Testis (tissue), 3 donors: ENCODE data around the gene BGN. TPM values are rescaled to one million over a fixed set of nuclear protein-coding genes. Genes with fewer than 3 reads are reported as not detected.

ENCODE experiments used
- DNase-seq: peaks from one replicate; pipeline ENCODE4 v3.0.0-alpha.2; 2019
- H3K27ac ChIP-seq, 2 donors: fragments of 200-600 bp; sonication (generic); one replicate each; pipeline ENCODE4 v1.5.1; 2019
- H3K27me3 ChIP-seq: fragments of 200-600 bp; sonication (generic); one replicate; pipeline ENCODE4 v1.5.1; 2019
- H3K36me3 ChIP-seq: fragments of 200-600 bp; sonication (generic); one replicate; pipeline ENCODE4 v1.5.1; 2017; ENCODE audit warnings: low read depth; ENCODE audit errors: missing control alignments
- H3K4me1 ChIP-seq: fragments of 200-600 bp; sonication (generic); one replicate; pipeline ENCODE4 v1.5.1; 2019
- H3K4me3 ChIP-seq, 2 donors: fragments of 200-600 bp; sonication (generic); one replicate each; pipeline ENCODE4 v1.5.1; 2017 to 2019
- H3K9me3 ChIP-seq: fragments of 200-600 bp; sonication (generic); one replicate; pipeline ENCODE4 v1.5.1; 2017
- CTCF ChIP-seq, 3 experiments: fragments of 450-650 bp in 2 of 3; fragments of 200-600 bp in 1 of 3; sonication (generic) in 1 of 3; IDR thresholded peaks; one replicate each; pipeline ENCODE4 v1.5.1; 2016 to 2019; ENCODE audit warnings: antibody characterized with exemption in 3 of 3, mild to moderate bottlenecking in 2 of 3, moderate library complexity in 1 of 3
- POLR2A ChIP-seq: fragments of 450-650 bp; IDR thresholded peaks from one replicate; pipeline ENCODE4 v1.6.1; 2017; ENCODE audit warnings: antibody characterized with exemption, mild to moderate bottlenecking, moderate library complexity
- WGBS, 2 donors: methylation state at CpG; one replicate each; pipeline ENCODE4 v1.1.5; 2018; 5-methylcytosine and 5-hydroxymethylcytosine counted together
- intact Hi-C: fragments of 100-400 bp; cut with DNase I; formaldehyde crosslinking; loops from one replicate; pipeline ENCODE4 v1.15.1; 2023; ENCODE audit warnings: low total_unique reads
- polyA plus RNA-seq: library from polyadenylated mRNA; stranded (reverse); fragments of 350-450 nt; fragmentation: Illumina TruSeq; extraction: RNeasy Lipid Tissue Mini Kit (QIAGEN cat#74804); gene quantifications from one replicate; pipeline ENCODE4 v1.2.3, GENCODE V29; 2014; ENCODE audit warnings: low read depth, low replicate concordance; ENCODE audit not compliant: insufficient read depth
- total RNA-seq, 2 donors: library from RNA; depleted of rRNA; stranded (reverse); fragments of >200 nt; gene quantifications; one replicate each; pipeline ENCODE4 v1.2.3, GENCODE V29; 2016

The BGN gene
- total and polyA plus RNA-seq, 3 donors from 2014 or later = 42.3 to 174 (median 76.5) TPM

- WGBS, 2 donors = 83 to 100% methylated on average over 1 to 6 of the region's 8 CpGs
- Histone ChIP-seq H3K4me3 (no peak overlapping the region), H3K36me3 (no peaks in the 10 kb centered on the region), H3K4me1 (no peaks in the 10 kb centered on the region), H3K9me3 (no peaks in the 10 kb centered on the region), H3K27ac (no peak overlapping the region), H3K27me3 (no peaks in the 10 kb centered on the region)
- no peak for DNase-seq
- TF ChIP-seq CTCF (IDR thresholded peaks at IDR 0.05) (no peak), POLR2A (no peak)
- intact Hi-C loops = no loop called here
Observed at GRCh38 chrX:153544727-153545126, 49.9 kb downstream of the BGN start.

- intact Hi-C loops = no loop called here
- WGBS, 2 donors = 83% methylated on average over 4 of the region's 11 CpGs; no CpG with 5 or more reads in 1 of the 2 donors
Observed at GRCh38 chrX:153546386-153546785, 51.6 kb downstream of the BGN start.

GRCh38 chrX:153547195-153547594 is 52.4 kb downstream of the BGN start:
- Histone ChIP-seq H3K4me1 (no peaks in the 10 kb centered on the region), H3K36me3 (no peaks in the 10 kb centered on the region), H3K27me3 (no peaks in the 10 kb centered on the region), H3K27ac (no peak overlapping the region), H3K4me3 (no peak overlapping the region), H3K9me3 (no peaks in the 10 kb centered on the region)
- no peak for TF ChIP-seq CTCF (IDR thresholded peaks at IDR 0.05)
- no peak for TF ChIP-seq POLR2A
- intact Hi-C loops = no loop called here
- WGBS, 2 donors = 74 to 81% methylated on average over 6 to 7 of the region's 7 CpGs
- DNase-seq = no peak

More at GRCh38 chrX:153546386-153546785, 51.6 kb downstream of the BGN start:
- Histone ChIP-seq H3K9me3 (no peaks in the 10 kb centered on the region), H3K27me3 (no peaks in the 10 kb centered on the region), H3K36me3 (no peaks in the 10 kb centered on the region), H3K4me1 (no peaks in the 10 kb centered on the region), H3K4me3 (no peak overlapping the region), H3K27ac (no peak overlapping the region)
- TF ChIP-seq CTCF (IDR thresholded peaks at IDR 0.05) (no peak), POLR2A (no peak)
- DNase-seq = no peak

GRCh38 chrX:153549231-153549630 is 54.5 kb downstream of the BGN start:
- 95% methylated on average over 17 of the region's 17 CpGs; no CpG with 5 or more reads in 1 of the 2 donors for WGBS, 2 donors
- TF ChIP-seq POLR2A (no peak), CTCF (IDR thresholded peaks at IDR 0.05) (no peak)
- intact Hi-C loops = no loop called here
- Histone ChIP-seq H3K27me3 (no peaks in the 10 kb centered on the region), H3K27ac (no peak overlapping the region), H3K4me1 (no peaks in the 10 kb centered on the region), H3K9me3 (no peaks in the 10 kb centered on the region), H3K36me3 (no peaks in the 10 kb centered on the region), H3K4me3 (no peak overlapping the region)
- DNase-seq = no peak

GRCh38 chrX:153549807-153550206 is 55.0 kb downstream of the BGN start:
- Histone ChIP-seq H3K4me1 (no peaks in the 10 kb centered on the region), H3K36me3 (no peaks in the 10 kb centered on the region), H3K9me3 (no peaks in the 10 kb centered on the region), H3K27me3 (no peaks in the 10 kb centered on the region), H3K4me3 (no peak overlapping the region), H3K27ac (no peak overlapping the region)
- 93% methylated on average over 3 to 16 of the region's 16 CpGs for WGBS, 2 donors
- no peak for TF ChIP-seq POLR2A
- TF ChIP-seq CTCF (IDR thresholded peaks at IDR 0.05) = no peak
- intact Hi-C loops = no loop called here
- DNase-seq = no peak
